Type B pancreatic cell (in vitro differentiated cells): ENCODE data around the gene TASP1. TPM values are rescaled to one million over a fixed set of nuclear protein-coding genes. Genes with fewer than 3 reads are reported as not detected.

Source experiments
- DNase-seq: peaks from one replicate; pipeline ENCODE4 v3.0.0; 2021; ENCODE audit warnings: mixed read lengths; ENCODE audit not compliant: unreplicated experiment; ENCODE audit errors: extremely low spot score
- H3K27ac Mint-ChIP-seq: 2 replicates; pipeline ENCODE4 v1.8.0; 2021; ENCODE audit warnings: mild to moderate bottlenecking, mixed read lengths
- H3K27me3 Mint-ChIP-seq: 2 replicates; pipeline ENCODE4 v1.8.0; 2021; ENCODE audit warnings: mixed read lengths
- H3K36me3 Mint-ChIP-seq: 2 replicates; pipeline ENCODE4 v1.8.0; 2021; ENCODE audit warnings: mixed read lengths
- H3K4me1 Mint-ChIP-seq: one replicate; pipeline ENCODE4 v1.8.0; 2021; ENCODE audit warnings: mixed read lengths; ENCODE audit not compliant: unreplicated experiment
- H3K4me3 Mint-ChIP-seq: 2 replicates; pipeline ENCODE4 v1.8.0; 2021; ENCODE audit warnings: mild to moderate bottlenecking, mixed read lengths
- H3K9me3 Mint-ChIP-seq: 2 replicates; pipeline ENCODE4 v1.8.0; 2021; ENCODE audit warnings: mixed read lengths
- total RNA-seq: library from RNA; stranded (reverse); gene quantifications from 2 replicates; pipeline ENCODE4 v1.2.1, GENCODE V29; 2021; ENCODE audit warnings: low replicate concordance
- TF ChIP-seq, protein P1 (sequence below): fragments of 200-600 bp; sonication (generic); conservative IDR thresholded peaks from 2 replicates; pipeline ENCODE4 v1.5.0; 2021; ENCODE audit warnings: antibody characterized with exemption, mild to moderate bottlenecking

TASP1 gene
- total RNA-seq, 1 donor from 2014 or later = 16.7 TPM

DNA sequence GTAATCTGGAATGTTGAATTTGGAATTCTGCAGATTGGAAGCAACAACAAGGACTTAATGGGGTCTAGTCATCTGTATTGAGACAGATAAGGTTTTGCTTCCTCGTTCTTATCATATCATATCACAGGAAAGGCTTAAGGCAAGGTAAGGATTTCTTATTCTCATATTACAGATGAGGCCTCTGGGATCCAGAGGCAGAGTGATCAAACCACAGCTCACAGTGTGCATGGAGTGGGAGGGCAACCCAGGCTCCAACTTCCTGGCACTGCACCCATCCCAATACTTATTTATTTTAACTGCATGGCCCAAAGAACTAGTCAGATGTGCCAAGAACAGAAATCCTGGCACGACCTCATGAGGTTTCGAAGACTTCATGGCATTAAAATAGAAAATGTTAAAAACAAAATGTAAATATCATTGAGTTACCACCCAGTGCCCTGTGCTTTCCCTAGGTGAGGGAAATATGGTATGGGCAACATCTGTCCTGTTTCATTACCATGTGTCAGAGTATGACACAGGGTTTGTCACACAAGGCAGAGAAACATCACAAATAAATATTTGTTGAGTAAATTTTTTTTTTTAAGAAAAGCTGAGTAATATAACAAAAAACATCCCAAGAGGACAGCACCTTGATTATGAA lies 225.8 kb downstream of the TASP1 start:
- Mint-ChIP-seq H3K4me1 (peaks cover 7% of the 10 kb centered on the region), H3K4me3 (peak overlapping the region; percentile 24), H3K36me3 (peaks cover 12% of the 10 kb centered on the region), H3K27ac (peak overlapping the region; percentile 57), H3K9me3 (peaks cover under 1% of the 10 kb centered on the region), H3K27me3 (no peaks in the 10 kb centered on the region)
- no peak for DNase-seq
- TF ChIP-seq, protein P1, sequence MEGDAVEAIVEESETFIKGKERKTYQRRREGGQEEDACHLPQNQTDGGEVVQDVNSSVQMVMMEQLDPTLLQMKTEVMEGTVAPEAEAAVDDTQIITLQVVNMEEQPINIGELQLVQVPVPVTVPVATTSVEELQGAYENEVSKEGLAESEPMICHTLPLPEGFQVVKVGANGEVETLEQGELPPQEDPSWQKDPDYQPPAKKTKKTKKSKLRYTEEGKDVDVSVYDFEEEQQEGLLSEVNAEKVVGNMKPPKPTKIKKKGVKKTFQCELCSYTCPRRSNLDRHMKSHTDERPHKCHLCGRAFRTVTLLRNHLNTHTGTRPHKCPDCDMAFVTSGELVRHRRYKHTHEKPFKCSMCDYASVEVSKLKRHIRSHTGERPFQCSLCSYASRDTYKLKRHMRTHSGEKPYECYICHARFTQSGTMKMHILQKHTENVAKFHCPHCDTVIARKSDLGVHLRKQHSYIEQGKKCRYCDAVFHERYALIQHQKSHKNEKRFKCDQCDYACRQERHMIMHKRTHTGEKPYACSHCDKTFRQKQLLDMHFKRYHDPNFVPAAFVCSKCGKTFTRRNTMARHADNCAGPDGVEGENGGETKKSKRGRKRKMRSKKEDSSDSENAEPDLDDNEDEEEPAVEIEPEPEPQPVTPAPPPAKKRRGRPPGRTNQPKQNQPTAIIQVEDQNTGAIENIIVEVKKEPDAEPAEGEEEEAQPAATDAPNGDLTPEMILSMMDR = no peak

DNA sequence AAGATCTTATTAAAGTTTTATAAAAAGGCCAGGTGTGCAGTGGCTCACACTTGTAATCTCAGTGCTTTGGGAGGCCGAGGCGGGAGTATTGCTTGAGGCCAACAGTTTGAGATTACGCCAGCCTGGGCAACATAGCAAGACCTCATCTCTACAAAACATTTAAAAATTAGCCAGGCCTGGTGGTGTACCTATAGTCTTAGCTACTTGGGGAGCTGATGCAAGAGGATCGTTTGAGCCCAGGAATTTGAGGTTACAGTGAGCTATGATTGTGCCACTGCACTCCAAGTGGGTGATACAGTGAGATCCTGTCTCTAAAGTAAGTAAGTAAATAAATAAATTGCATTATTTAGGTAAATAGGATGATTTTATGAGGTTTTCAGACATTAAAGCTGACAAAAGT lies 234.4 kb downstream of the TASP1 start:
- TF ChIP-seq, protein P1 = no peak
- peaks cover 8% of the 10 kb centered on the region for H3K36me3 Mint-ChIP-seq
- H3K27me3 Mint-ChIP-seq = no peaks in the 10 kb centered on the region
- no peaks in the 10 kb centered on the region for H3K4me1 Mint-ChIP-seq
- H3K9me3 Mint-ChIP-seq = peaks cover 9% of the 10 kb centered on the region
- no peak overlapping the region for H3K27ac Mint-ChIP-seq
- DNase-seq = no peak
- no peak overlapping the region for H3K4me3 Mint-ChIP-seq

DNA sequence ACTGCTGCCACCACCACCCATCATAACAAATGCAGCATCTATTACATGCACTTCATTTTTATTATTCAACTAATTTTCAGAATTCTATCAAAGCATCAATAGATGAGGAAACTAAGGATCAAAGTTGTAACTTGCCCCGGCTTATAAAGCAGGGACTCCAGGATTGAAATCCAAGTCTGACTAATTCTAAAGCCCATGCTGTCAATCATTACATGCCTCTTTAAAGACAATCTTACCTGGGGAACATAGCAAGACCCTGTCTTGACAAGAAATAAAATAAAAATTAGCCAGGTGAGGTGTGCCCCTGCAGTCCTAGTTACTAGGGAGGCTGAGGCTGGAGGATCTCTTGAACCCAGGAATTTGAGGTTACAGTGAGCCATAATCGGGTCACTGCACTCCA lies 235.3 kb downstream of the TASP1 start:
- DNase-seq = no peak
- Mint-ChIP-seq H3K27ac (no peak overlapping the region), H3K9me3 (peaks cover 9% of the 10 kb centered on the region), H3K36me3 (peaks cover 12% of the 10 kb centered on the region), H3K27me3 (no peaks in the 10 kb centered on the region), H3K4me1 (no peaks in the 10 kb centered on the region), H3K4me3 (no peak overlapping the region)
- TF ChIP-seq, protein P1 = no peak

DNA sequence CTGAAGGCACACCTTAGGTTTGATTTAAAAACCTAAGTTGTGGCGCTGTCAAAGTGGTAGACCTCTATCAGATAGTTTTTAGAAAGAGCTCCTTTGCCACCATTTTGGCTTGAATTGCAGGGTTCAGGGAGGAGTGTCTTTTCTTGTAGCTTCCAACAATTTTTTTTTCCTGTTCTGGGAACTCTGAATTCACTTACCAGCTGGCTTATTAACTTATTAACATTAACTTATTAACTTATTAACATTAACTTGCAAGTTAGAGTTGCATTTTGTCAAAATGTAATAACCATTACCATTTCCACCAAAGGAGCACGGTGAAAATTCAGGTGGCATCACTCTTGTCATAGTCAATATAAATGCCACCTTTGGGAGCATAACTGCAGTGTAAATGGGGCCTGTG lies 235.7 kb downstream of the TASP1 start:
- no peak for DNase-seq
- no peaks in the 10 kb centered on the region for H3K27me3 Mint-ChIP-seq
- peaks cover 14% of the 10 kb centered on the region for H3K36me3 Mint-ChIP-seq
- no peak overlapping the region for H3K4me3 Mint-ChIP-seq
- H3K27ac Mint-ChIP-seq = no peak overlapping the region
- TF ChIP-seq, protein P1 = no peak
- H3K9me3 Mint-ChIP-seq = peaks cover 9% of the 10 kb centered on the region
- H3K4me1 Mint-ChIP-seq = no peaks in the 10 kb centered on the region

DNA sequence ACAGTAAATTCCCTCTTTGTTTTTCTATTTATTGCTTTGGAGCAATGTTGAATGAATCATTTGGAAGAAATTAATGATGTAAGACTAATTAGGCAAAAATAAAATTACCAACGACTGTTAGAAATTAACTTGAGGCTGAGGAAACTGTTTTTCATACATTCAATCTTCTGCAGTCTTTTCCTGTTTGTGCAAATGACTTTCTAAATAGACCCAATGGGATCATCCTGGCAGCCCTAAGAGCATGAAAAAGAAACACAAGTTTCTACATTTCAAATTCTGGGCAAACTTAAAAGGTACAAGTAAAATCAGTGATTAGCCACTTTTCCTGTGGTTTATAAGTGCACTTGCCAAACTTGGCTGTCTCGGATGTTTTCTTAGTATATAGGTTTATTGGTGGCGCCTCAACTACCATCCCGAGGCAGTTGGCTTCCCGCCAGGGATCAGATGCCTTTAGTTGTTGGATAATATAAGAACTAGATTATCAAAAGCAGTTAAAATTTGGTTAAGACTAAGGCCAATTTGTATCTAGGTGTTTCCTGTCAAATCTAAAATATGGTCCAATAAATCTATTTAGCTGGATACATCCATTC lies 236.5 kb downstream of the TASP1 start:
- H3K27ac Mint-ChIP-seq = no peak overlapping the region
- H3K4me1 Mint-ChIP-seq = no peaks in the 10 kb centered on the region
- H3K36me3 Mint-ChIP-seq = peaks cover 8% of the 10 kb centered on the region
- H3K27me3 Mint-ChIP-seq = no peaks in the 10 kb centered on the region
- no peak for DNase-seq
- H3K4me3 Mint-ChIP-seq = no peak overlapping the region
- H3K9me3 Mint-ChIP-seq = peaks cover 2% of the 10 kb centered on the region
- TF ChIP-seq, protein P1 = no peak
